ENCODE measurements around the gene RAPGEF4. TPM values are rescaled to one million over a fixed set of nuclear protein-coding genes. Genes with fewer than 3 reads are reported as not detected.
A peak's percentile ranks its signal among the peaks of the same experiment; 100 is the strongest.

The RAPGEF4 gene
- total and polyA plus RNA-seq, 2 of the 4 experiments (the other 2 are of a cell fraction) = 1.7 to 3.2 TPM

GRCh38 chr2:173043897-173044519, 308.4 kb downstream of the RAPGEF4 start:
- DNase-seq (no peak), ATAC-seq (ENCODE audit: low read depth) (no peak)
- Histone ChIP-seq H3K4me2 (ENCODE audit: low read depth, low read length) (no peak overlapping the region; the same call in 1 of the 2 replicates), H3K14ac (replicated peaks; ENCODE audit: low read depth, low read length) (peak overlapping the region; percentile 82; the same call in 1 of the 2 replicates), H3K9ac (ENCODE audit: low read depth, low read length) (no peak overlapping the region), H3K23ac (ENCODE audit: low read depth, low read length) (no peak overlapping the region; the same call in 1 of the 2 replicates), H3K27me3 (ENCODE audit: control insufficient read depth, insufficient read depth, low read length) (no peaks in the 10 kb centered on the region), H2BK20ac (ENCODE audit: low read depth, low read length) (0 out of 2 replicates have a peak overlapping the region, but pooled peaks have one; percentile 34), H4K5ac (ENCODE audit: low read depth, low read length) (peak overlapping the region; percentile 71; the same call in 1 of the 2 replicates), H4K91ac (ENCODE audit: insufficient read depth, low read depth, low read length) (peak overlapping the region; percentile 39; the same call in 1 of the 2 replicates), H3K4me1 (ENCODE audit: control insufficient read depth, insufficient read depth, low read length) (peaks cover 22% of the 10 kb centered on the region), H3K9me1 (ENCODE audit: insufficient read depth, low read length) (peaks cover 9% of the 10 kb centered on the region), H2BK5ac (ENCODE audit: low read depth, low read length, poor library complexity, severe bottlenecking) (peak overlapping the region; percentile 4), H3K4me3 (ENCODE audit: insufficient read depth, low read depth, low read length) (no peak overlapping the region), H3K56ac (ENCODE audit: extremely low read depth, insufficient read depth, low read length) (no peak overlapping the region), H3K9me3 (ENCODE audit: control insufficient read depth, insufficient read depth, low read length) (no peaks in the 10 kb centered on the region), H3K18ac (ENCODE audit: low read depth, low read length) (peak overlapping the region; percentile 71), H2AK9ac (replicated peaks; ENCODE audit: low read depth, low read length, poor library complexity) (no peak overlapping the region), H4K20me1 (ENCODE audit: insufficient read depth, low read length) (no peaks in the 10 kb centered on the region), H2AFZ (replicated peaks; ENCODE audit: low read length, poor library complexity) (no peak overlapping the region), H4K8ac (ENCODE audit: low read depth in 2 of 2, low read length in 2 of 2) (no peak overlapping the region; a peak in 1 of 4 replicates), H2BK15ac (ENCODE audit: low read depth, low read length) (0 out of 3 replicates have a peak overlapping the region, but pooled peaks have one; percentile 34), H3K36me3 (ENCODE audit: control insufficient read depth, insufficient read depth, low read length) (no peaks in the 10 kb centered on the region), H2AK5ac (ENCODE audit: low read depth, low read length) (peak overlapping the region; percentile 40), H3K27ac (ENCODE audit: insufficient read depth, low read length) (no peak overlapping the region), H3K79me1 (ENCODE audit: low read depth in 1 of 2, low read length in 2 of 2) (no peaks in the 10 kb centered on the region), H2BK120ac (ENCODE audit: low read depth, low read length) (peak overlapping the region; percentile 53), H3K4ac (ENCODE audit: low read depth, low read length) (peak overlapping the region; percentile 50)
- ChIA-PET POLR2A (ENCODE audit: unreplicated experiment) (no interaction called here), CTCF (interaction anchor here (1.1 kb wide), 2 partner anchors 17 to 22 kb away, joined by 4 to 5 read pairs; no protein-coding TSS in a partner anchor)
- intact Hi-C loops (cut with micrococcal nuclease) (no loop called here), dilution Hi-C loops (cut with HindIII; ENCODE audit: low sequenced_read_pairs, unreplicated experiment) (no loop called here), in situ Hi-C loops (cut with MboI; ENCODE audit: low sequenced_read_pairs) (loop anchor here (25.0 kb wide), 1 partner anchor 318 kb away; the partner anchor contains the start of gene CDCA7)
- no TSS peak for BruUV-seq (replicated peaks)
- TF ChIP-seq BHLHE40 (IDR thresholded peaks at IDR 0.05; ENCODE audit: low read depth, low read length) (no peak), MAFK (IDR thresholded peaks at IDR 0.05; ENCODE audit: low read depth, low read length) (no peak), USF2 (IDR thresholded peaks at IDR 0.05; ENCODE audit: low read depth, low read length) (no peak), CHD1 (IDR thresholded peaks at IDR 0.05; ENCODE audit: low read depth, low read length) (no peak), CEBPB (IDR thresholded peaks at IDR 0.05; ENCODE audit: low read depth, low read length) (no peak), FOS (IDR thresholded peaks at IDR 0.05; ENCODE audit: low read depth, low read length) (no peak), POLR2A (IDR thresholded peaks at IDR 0.05; ENCODE audit: low read depth, low read length) (no peak)
- TF ChIP-seq, protein P1, sequence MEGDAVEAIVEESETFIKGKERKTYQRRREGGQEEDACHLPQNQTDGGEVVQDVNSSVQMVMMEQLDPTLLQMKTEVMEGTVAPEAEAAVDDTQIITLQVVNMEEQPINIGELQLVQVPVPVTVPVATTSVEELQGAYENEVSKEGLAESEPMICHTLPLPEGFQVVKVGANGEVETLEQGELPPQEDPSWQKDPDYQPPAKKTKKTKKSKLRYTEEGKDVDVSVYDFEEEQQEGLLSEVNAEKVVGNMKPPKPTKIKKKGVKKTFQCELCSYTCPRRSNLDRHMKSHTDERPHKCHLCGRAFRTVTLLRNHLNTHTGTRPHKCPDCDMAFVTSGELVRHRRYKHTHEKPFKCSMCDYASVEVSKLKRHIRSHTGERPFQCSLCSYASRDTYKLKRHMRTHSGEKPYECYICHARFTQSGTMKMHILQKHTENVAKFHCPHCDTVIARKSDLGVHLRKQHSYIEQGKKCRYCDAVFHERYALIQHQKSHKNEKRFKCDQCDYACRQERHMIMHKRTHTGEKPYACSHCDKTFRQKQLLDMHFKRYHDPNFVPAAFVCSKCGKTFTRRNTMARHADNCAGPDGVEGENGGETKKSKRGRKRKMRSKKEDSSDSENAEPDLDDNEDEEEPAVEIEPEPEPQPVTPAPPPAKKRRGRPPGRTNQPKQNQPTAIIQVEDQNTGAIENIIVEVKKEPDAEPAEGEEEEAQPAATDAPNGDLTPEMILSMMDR (conservative IDR thresholded peaks at IDR 0.05; ENCODE audit: low read depth, low read length) = no peak
- TF ChIP-seq, protein P2, sequence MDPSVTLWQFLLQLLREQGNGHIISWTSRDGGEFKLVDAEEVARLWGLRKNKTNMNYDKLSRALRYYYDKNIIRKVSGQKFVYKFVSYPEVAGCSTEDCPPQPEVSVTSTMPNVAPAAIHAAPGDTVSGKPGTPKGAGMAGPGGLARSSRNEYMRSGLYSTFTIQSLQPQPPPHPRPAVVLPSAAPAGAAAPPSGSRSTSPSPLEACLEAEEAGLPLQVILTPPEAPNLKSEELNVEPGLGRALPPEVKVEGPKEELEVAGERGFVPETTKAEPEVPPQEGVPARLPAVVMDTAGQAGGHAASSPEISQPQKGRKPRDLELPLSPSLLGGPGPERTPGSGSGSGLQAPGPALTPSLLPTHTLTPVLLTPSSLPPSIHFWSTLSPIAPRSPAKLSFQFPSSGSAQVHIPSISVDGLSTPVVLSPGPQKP (IDR thresholded peaks at IDR 0.05; ENCODE audit: borderline replicate concordance, low read depth, low read length) = no peak
- WGBS, 2 experiments (ENCODE audit: extremely low coverage in 2 of 2, insufficient read length in 1 of 2) = 74% methylated on average over 5 of the region's 13 CpGs; no CpG with 5 or more reads in 1 of the 2 experiments

Data from IMR-90 (cell line).